IgD-negative memory B cell (primary cell): ENCODE data around the gene TMEM61. TPM values are rescaled to one million over a fixed set of nuclear protein-coding genes. Genes with fewer than 3 reads are reported as not detected.

Source experiments
- H3K27ac Mint-ChIP-seq, 3 donors: one replicate each; pipeline ENCODE4 v1.8.0; 2020 to 2022; ENCODE audit warnings: mild to moderate bottlenecking in 3 of 3, mixed read lengths in 3 of 3, moderate library complexity in 1 of 3
- H3K27me3 Mint-ChIP-seq: one replicate; pipeline ENCODE4 v1.8.0; 2021; ENCODE audit warnings: mixed read lengths
- H3K36me3 Mint-ChIP-seq: one replicate; pipeline ENCODE4 v1.8.0; 2020; ENCODE audit warnings: mild to moderate bottlenecking, mixed read lengths
- H3K4me1 Mint-ChIP-seq, 3 donors: one replicate each; pipeline ENCODE4 v1.8.0; 2020 to 2022; ENCODE audit warnings: mixed read lengths in 3 of 3, mild to moderate bottlenecking in 1 of 3
- H3K4me3 Mint-ChIP-seq, 4 donors: one replicate each; pipeline ENCODE4 v1.8.0; 2020 to 2022; ENCODE audit warnings: mild to moderate bottlenecking in 4 of 4, mixed read lengths in 4 of 4, moderate library complexity in 3 of 4
- H3K9me3 Mint-ChIP-seq, 3 donors: one replicate each; pipeline ENCODE4 v1.8.0; 2020 to 2021; ENCODE audit warnings: mixed read lengths in 3 of 3, mild to moderate bottlenecking in 1 of 3
- polyA plus RNA-seq: library from polyadenylated mRNA; unstranded; fragments of 300-500 nt; fragmentation: Illumina TruSeq; gene quantifications from one replicate; pipeline ENCODE4 v1.2.3, GENCODE V29; 2021

The TMEM61 gene
- polyA plus RNA-seq, 1 donor from 2014 or later, result not detected

DNA sequence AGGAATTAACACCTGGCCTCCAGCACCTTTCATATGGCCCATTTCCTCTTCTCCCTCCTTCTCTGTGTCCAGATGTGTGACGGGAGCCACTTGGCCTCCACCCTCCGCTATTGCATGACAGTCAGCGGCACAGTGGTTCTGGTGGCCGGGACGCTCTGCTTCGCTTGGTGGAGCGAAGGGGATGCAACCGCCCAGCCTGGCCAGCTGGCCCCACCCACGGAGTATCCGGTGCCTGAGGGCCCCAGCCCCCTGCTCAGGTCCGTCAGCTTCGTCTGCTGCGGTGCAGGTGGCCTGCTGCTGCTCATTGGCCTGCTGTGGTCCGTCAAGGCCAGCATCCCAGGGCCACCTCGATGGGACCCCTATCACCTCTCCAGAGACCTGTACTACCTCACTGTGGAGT lies 5.6 kb downstream of the TMEM61 start:
- H3K9me3 Mint-ChIP-seq, result no peaks in the 10 kb centered on the region
- no peak overlapping the region for H3K27ac Mint-ChIP-seq
- H3K4me1 Mint-ChIP-seq, result peaks cover 0 to under 1% (median 0%) of the 10 kb centered on the region in 3 donors
- H3K4me3 Mint-ChIP-seq, result no peak overlapping the region
- no peaks in the 10 kb centered on the region for H3K36me3 Mint-ChIP-seq
- peaks cover 19% of the 10 kb centered on the region for H3K27me3 Mint-ChIP-seq

DNA sequence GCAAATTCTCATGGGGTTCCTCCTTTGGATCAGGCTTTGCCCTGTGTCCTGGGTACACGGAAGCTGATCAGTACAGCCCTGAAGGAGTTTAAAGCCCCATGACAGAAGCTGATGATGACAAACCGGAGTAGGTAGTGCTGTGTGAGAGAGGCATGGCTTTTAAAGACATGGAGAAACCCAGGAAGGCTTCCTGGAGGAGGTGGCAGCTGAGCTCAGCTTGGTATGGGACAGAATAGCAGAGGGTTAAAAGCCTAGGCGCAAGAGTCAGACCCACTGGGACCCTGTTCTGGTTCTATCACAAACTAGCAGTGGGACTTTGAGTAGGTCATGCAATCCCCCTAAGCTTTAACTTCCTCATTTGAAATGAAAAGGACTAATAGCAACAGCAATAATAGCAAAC lies 6.1 kb downstream of the TMEM61 start:
- no peak overlapping the region for H3K4me3 Mint-ChIP-seq
- no peaks in the 10 kb centered on the region for H3K9me3 Mint-ChIP-seq
- H3K27me3 Mint-ChIP-seq, result peaks cover 14% of the 10 kb centered on the region
- H3K36me3 Mint-ChIP-seq, result no peaks in the 10 kb centered on the region
- H3K4me1 Mint-ChIP-seq, result no peaks in the 10 kb centered on the region
- no peak overlapping the region for H3K27ac Mint-ChIP-seq

DNA sequence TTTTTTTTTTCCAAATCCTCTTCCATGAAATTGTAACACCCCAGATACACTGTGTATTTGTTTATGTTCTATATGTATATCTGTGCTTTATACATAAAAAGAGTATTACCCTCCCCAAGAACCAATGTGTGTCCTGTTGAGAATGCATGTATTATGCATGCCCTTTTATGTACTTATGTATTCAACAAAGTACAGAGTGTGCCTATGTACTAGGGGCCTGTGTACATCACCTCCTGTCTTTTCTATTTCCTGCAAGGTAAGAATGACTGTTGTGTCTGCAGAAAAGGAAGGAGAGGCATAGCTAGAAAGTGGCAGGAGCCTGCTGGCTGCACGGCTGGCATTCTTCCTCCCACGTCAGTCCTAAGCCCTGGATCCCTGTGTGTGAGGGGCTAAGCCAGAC lies 7.0 kb downstream of the TMEM61 start:
- no peaks in the 10 kb centered on the region for H3K4me1 Mint-ChIP-seq
- H3K4me3 Mint-ChIP-seq, result no peak overlapping the region
- no peak overlapping the region for H3K27ac Mint-ChIP-seq
- peaks cover 8% of the 10 kb centered on the region for H3K27me3 Mint-ChIP-seq
- no peaks in the 10 kb centered on the region for H3K9me3 Mint-ChIP-seq
- no peaks in the 10 kb centered on the region for H3K36me3 Mint-ChIP-seq

DNA sequence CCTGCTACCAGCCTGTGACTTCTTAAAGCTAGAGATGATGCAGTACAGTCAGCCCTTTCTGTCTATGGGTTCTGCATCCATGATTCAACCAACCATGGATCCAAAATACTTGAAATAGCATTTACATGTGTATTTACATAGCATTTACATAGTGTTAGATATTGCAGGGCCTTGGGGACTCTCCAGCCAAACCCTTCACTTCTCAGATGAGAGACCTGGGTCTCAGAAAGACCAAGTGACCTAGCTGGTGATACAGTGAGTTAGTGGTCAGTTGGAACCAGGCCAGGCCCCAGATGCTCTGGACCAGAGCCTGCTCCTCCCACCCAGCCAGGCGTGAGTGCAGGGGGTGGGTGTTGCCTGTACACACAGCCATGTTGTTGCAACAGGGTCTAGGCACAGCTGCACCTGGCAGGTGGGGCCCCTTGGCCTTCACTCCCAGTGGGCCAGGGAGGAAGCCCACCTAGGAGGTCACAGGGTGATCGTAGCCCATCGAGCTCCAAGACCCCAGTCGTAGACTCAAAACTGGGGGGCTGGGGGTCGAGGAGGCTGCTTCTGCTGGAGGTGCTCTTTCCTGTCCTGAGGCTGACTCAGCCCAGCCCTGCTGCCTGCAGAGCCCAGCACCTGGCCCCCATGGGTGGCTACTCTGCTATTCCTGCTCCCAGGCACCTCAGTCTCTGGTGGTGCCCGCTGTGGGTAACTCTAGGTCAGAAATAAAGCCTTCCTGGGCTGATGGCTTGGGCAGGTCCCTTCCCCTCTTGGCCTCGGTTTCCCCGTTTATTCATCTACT lies 7.7 kb downstream of the TMEM61 start:
- Mint-ChIP-seq H3K27ac (no peak overlapping the region), H3K4me1 (no peaks in the 10 kb centered on the region), H3K27me3 (peaks cover 7% of the 10 kb centered on the region), H3K9me3 (no peaks in the 10 kb centered on the region), H3K4me3 (no peak overlapping the region), H3K36me3 (no peaks in the 10 kb centered on the region)

DNA sequence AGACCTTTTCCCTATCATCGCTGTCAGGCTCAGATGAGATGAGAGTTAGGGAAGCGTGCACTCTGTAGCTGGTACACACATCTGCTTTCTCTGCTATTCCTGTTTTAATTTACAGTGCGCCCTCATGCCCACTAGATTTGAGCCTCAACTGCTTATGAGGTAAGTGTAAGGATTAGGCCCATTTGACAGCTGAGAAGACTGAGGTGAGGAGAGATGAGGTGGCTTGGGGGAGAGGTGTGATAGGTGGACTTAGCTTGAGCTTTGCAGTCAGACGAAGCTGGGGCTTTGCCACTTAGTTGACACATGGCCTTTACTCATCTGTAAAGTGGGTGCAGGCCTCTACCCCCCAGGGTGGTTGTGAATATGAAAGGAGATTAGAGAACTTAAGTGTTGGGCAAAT lies 8.5 kb downstream of the TMEM61 start:
- H3K4me1 Mint-ChIP-seq, result no peaks in the 10 kb centered on the region
- no peaks in the 10 kb centered on the region for H3K36me3 Mint-ChIP-seq
- no peak overlapping the region for H3K27ac Mint-ChIP-seq
- no peaks in the 10 kb centered on the region for H3K9me3 Mint-ChIP-seq
- H3K4me3 Mint-ChIP-seq, result no peak overlapping the region
- H3K27me3 Mint-ChIP-seq, result peaks cover 5% of the 10 kb centered on the region

DNA sequence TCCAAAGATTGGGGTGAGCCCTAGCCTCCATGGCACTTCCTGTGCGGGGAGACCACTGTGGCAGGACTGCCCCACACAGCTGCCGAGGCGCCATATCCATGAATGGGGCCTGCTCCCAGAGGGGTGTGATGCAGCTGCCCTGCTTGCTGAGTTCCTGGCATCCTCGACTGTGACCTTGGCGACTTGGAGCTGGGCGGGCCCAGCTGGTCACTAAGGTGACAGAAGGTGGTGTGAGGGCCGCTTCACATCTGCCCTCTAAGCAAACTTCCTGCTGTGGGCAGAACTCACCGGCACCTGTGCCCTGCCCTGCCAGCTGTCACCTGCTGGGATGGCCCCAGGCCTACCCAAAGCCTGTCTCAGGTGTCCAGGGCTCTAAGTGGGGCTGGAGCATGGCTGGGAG lies 9.0 kb downstream of the TMEM61 start:
- no peaks in the 10 kb centered on the region for H3K4me1 Mint-ChIP-seq
- no peaks in the 10 kb centered on the region for H3K9me3 Mint-ChIP-seq
- no peak overlapping the region for H3K27ac Mint-ChIP-seq
- no peaks in the 10 kb centered on the region for H3K36me3 Mint-ChIP-seq
- H3K4me3 Mint-ChIP-seq, result no peak overlapping the region
- H3K27me3 Mint-ChIP-seq, result peaks cover 3% of the 10 kb centered on the region

DNA sequence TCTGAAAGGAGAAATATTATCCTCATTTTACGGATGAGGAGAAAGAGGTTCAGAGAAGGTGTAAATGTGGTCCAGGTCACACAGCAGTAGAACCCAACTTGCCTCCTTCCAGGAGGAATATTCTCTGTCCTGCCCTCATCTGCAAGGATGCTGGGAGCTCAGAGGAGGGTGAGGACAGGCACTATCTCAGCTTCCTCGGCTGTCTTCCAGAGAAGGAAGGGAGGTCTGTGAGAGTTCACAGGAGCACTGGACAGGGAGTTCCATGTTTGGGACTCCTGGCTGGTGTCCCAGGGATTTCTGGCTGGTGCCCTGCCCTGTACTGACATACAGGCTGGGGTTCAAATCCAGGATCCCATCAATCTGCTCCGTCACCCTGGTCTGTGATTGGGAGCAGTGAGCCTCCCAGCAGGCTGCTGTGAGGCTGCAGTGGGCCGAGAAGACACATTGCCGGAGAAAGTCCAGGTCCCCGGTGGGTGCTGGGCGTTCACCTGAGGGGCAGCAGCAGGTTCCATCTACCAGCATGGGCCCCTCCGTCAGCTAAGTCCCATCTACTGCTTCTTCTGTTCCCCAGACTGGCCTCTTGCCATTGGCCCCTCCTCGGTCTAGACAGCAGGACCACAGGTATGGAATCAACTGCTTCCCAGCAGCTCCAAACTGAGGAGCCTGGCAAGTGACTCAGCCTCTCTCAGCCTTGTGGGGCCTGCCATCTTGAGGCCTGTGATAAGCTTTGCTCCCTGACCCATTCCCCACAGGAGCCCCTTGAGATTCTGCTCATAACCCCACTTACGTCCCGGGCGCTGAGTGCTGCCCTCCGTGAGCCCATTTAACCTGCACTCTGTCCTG lies 9.8 kb downstream of the TMEM61 start:
- H3K27ac Mint-ChIP-seq, result no peak overlapping the region
- H3K9me3 Mint-ChIP-seq, result no peaks in the 10 kb centered on the region
- H3K27me3 Mint-ChIP-seq, result peaks cover 10% of the 10 kb centered on the region
- H3K4me3 Mint-ChIP-seq, result no peak overlapping the region
- H3K4me1 Mint-ChIP-seq, result no peaks in the 10 kb centered on the region
- H3K36me3 Mint-ChIP-seq, result no peaks in the 10 kb centered on the region

DNA sequence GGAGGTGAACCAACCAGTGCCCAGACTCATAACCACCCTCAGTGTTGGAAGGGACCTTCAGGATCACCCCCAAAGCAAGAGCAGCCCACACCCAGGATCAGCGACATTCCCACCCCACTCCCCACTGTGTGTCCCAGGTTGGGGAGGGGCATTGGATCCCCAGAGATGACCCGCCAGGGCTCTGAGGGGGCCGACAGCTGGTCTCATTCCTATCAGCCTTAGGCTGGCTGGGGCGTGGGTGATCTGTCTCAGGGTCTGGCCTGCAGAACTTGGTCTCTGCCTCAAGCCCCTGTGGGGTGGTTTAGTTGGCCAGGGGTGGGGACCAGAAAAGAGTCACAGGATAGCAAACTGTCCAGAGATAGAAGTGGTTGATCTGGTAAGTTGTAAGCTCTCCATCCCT lies 10.5 kb downstream of the TMEM61 start:
- no peak overlapping the region for H3K4me3 Mint-ChIP-seq
- no peaks in the 10 kb centered on the region for H3K36me3 Mint-ChIP-seq
- no peaks in the 10 kb centered on the region for H3K9me3 Mint-ChIP-seq
- H3K27me3 Mint-ChIP-seq, result peaks cover 16% of the 10 kb centered on the region
- H3K4me1 Mint-ChIP-seq, result peaks cover 0 to 2% (median 0%) of the 10 kb centered on the region in 3 donors
- no peak overlapping the region for H3K27ac Mint-ChIP-seq

DNA sequence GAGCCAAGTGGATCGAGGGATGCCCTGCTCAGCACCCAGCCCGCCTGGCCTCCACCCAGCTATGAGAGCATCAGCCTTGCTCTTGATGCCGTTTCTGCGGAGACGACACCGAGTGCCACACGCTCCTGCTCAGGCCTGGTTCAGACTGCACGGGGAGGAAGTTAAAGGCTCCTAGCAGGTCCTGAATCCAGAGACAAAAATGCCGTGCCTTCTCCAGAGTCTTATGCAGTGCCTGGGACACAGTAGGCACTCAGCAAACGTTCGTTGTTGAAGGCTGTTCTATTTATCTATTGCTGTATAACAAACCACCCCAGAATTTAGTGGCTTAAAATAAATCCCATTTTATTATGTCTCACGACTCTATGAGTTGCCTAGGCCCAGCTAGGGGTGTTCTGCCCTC lies 11.5 kb downstream of the TMEM61 start:
- H3K27ac Mint-ChIP-seq, result no peak overlapping the region
- peaks cover 22% of the 10 kb centered on the region for H3K27me3 Mint-ChIP-seq
- no peak overlapping the region for H3K4me3 Mint-ChIP-seq
- H3K36me3 Mint-ChIP-seq, result no peaks in the 10 kb centered on the region
- H3K4me1 Mint-ChIP-seq, result peaks cover 0 to 6% (median 5%) of the 10 kb centered on the region in 3 donors
- H3K9me3 Mint-ChIP-seq, result peaks cover 0 to 2% (median 0%) of the 10 kb centered on the region in 3 donors

DNA sequence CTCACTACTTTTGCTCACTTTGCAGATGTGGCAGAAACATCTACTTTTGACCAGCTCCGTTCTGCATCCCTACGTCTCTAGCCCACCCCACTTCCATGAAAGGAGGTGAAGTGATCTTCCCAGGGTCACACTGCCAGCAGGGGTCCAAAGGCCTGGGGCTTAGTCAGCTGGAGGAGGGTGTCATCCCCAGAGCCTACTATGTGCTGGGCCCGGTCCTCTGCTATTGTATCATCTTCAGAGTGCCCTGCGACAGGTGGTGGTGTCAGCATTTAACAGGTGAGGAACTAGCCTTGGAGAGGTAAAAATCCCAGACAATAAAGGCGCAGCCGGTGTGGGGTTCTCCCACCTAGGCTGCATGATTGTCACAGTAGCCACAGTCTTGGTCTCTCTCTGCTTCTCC lies 12.7 kb downstream of the TMEM61 start:
- H3K27ac Mint-ChIP-seq, result no peak overlapping the region
- H3K36me3 Mint-ChIP-seq, result no peaks in the 10 kb centered on the region
- H3K4me3 Mint-ChIP-seq, result no peak overlapping the region
- peaks cover 0 to 2% (median 0%) of the 10 kb centered on the region in 3 donors for H3K9me3 Mint-ChIP-seq
- peaks cover 0 to 6% (median 5%) of the 10 kb centered on the region in 3 donors for H3K4me1 Mint-ChIP-seq
- peaks cover 31% of the 10 kb centered on the region for H3K27me3 Mint-ChIP-seq

DNA sequence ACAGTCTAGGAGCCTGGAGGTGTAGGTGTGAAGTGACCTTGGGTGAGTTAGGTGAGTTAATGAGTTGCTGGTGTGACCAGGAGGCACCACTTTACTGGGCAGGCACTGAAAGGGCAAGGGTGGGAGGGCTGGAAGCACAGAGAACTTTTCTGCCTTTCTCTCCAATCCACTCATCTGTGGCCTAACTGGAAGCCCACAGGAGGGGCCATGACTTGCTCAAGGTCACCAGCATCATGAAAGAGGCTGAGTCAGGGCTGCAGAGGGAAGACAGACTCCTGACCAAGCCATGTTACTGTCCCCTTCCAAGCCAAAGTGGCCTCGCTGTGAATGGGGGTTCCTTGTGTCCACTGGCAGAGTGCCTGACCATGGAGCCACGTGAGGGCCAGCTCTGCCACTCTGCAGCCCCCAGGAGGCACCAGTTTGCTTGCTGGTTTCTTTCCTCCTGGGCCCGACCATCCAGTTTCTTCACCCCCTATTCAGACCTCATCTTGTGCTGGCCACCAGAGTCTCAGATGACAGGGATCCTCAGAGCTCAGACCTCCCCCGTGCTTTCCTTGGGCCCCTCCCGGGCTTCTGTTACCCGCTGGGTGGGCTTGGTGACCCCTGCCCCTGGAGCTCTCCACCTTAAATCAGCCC lies 14.0 kb downstream of the TMEM61 start:
- H3K4me1 Mint-ChIP-seq, result peaks cover 0 to 6% (median 5%) of the 10 kb centered on the region in 3 donors
- H3K27ac Mint-ChIP-seq, result no peak overlapping the region
- no peak overlapping the region for H3K4me3 Mint-ChIP-seq
- no peaks in the 10 kb centered on the region for H3K36me3 Mint-ChIP-seq
- peaks cover 0 to 2% (median 0%) of the 10 kb centered on the region in 3 donors for H3K9me3 Mint-ChIP-seq
- peaks cover 33% of the 10 kb centered on the region for H3K27me3 Mint-ChIP-seq

DNA sequence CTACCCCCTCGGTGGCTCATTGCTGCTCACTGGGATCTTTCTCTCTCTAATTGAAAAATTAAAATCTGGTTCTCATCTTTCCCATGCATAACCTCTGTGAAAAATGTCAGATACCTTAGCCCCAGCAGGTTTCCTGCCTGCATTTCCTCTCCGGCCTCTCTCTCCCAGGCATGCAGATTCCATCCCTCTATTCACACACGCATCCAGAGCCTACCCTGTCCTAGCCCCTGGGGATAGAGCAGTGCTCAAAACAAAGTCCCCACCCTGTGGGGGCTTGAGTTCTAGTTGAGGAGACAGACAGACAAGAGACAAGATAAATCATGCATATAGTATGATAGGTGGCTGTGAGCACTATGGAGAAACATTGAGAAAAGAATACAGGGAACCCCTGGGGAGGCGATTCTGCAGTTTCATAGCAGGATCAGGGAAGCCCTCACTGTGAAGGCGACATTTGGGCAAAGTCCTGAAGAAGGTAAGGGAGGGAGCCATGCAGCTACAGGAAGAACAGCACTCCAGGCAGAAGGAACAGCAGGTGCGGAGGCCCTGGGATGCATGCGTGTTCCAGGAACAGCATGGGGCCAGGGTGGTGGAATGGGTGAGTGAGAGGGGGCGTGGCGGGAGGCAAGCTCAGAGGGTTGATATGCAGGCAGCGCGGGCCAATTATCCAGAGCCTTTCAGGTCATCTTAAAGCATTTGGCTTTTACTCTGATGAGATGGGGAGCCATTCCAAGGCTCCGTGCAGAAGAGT lies 14.8 kb downstream of the TMEM61 start:
- peaks cover 0 to 6% (median 5%) of the 10 kb centered on the region in 3 donors for H3K4me1 Mint-ChIP-seq
- H3K27ac Mint-ChIP-seq, result peak overlapping the region in 1 of 3 donors; percentile 48
- no peaks in the 10 kb centered on the region for H3K36me3 Mint-ChIP-seq
- peaks cover 35% of the 10 kb centered on the region for H3K27me3 Mint-ChIP-seq
- peaks cover 0 to 2% (median 0%) of the 10 kb centered on the region in 3 donors for H3K9me3 Mint-ChIP-seq
- H3K4me3 Mint-ChIP-seq, result peak overlapping the region in 2 of 4 donors; percentile 2 to 23

DNA sequence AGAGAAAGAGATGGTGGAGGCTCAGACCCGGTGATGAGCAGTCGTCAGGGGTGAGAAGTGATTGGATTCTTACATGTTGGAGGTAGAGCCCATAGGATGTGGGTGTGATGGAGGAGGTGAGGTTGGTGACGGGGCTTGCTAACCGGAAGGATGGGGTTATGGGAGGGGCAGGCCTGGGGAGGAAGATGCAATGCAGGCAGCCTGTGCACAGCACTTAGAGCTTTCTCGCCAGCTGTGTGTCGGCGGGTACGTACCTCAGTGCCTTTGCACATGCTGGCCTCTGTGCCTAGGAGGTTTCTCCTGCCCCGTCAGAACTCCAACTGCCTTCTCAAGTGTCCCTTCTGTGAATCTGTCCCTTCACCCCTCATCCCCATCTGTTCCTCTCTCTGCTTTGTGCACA lies 15.4 kb downstream of the TMEM61 start:
- Mint-ChIP-seq H3K9me3 (peaks cover 0 to 2% (median 0%) of the 10 kb centered on the region in 3 donors), H3K4me1 (peaks cover 0 to 6% (median 5%) of the 10 kb centered on the region in 3 donors), H3K27me3 (peaks cover 35% of the 10 kb centered on the region), H3K27ac (no peak overlapping the region), H3K36me3 (no peaks in the 10 kb centered on the region), H3K4me3 (peak overlapping the region in 2 of 4 donors; percentile 2 to 80)

DNA sequence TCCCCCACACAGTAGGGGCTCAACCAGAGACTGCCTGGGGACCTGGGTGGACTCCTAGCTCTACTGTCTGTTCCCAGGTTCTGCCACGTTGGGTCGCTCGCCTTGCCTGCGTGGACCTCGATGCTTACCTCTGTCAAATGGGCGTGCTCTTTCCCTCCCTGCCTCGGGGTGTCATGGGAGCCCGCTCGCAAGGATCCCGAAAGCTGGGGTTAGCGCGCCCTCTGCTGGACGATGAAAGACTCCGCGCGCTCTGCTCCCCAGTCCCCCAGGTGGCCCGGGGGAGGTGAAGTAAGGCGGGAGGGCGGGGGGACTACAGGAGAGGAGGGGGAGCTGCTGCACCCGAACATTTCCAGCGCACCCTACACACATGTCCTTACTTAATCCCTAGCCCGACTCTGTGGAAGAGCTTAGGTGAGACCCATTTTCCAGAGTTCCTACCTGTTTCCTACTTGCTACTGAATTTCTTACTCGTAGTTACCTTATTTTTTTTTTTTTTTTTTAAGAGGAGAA lies 16.0 kb downstream of the TMEM61 start:
- no peaks in the 10 kb centered on the region for H3K36me3 Mint-ChIP-seq
- H3K4me3 Mint-ChIP-seq, result peak overlapping the region in 2 of 4 donors; percentile 51 to 80
- peaks cover 35% of the 10 kb centered on the region for H3K27me3 Mint-ChIP-seq

More for the DNA sequence above, 16.0 kb downstream of the TMEM61 start:
- peaks cover 0 to 2% (median 0%) of the 10 kb centered on the region in 3 donors for H3K9me3 Mint-ChIP-seq
- peaks cover 0 to 6% (median 5%) of the 10 kb centered on the region in 3 donors for H3K4me1 Mint-ChIP-seq
- no peak overlapping the region for H3K27ac Mint-ChIP-seq
